ENCODE data around the gene C19orf81.

The C19orf81 gene

DNA sequence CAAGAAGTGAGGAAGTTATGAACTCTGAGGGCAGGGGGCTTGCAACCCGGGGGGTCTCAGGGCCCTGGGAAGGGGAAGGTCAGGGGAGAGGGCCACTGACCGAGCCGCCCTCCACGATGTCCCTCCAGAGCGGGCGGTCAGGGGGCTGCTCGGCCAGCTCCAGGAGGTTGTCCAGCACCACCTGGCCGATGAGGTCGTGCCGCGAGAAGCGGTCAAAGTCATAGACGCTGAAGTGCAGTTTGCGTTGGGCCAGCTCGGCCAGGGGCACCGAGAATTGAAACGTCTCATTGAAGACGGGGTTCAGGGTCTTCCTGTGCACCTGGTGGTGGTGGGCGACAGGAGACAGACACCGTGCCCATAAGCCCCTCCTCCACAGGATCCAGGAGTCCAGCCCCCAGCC, 20.1 kb upstream of the C19orf81 start:
- no peak for DNase-seq

DNA sequence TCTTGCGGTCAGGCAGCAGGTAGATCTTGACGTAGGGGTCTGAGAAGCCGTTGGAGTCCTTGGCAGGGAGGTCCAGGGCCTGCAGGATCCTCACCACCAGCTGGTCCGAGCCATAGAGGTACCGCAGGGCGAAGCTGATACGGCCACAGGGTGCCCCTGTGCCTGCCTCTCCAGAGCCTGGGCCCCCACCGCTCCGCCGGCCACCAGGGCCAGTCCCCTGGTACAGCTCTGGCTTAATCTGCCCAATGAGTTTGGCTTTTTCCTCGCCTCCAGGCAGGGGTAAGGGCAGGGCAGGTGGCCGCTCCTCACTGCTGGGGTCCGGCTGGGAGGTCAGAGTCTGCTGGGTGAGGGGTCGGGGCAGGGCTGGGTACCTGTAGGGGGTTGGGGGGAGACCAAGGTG, 19.4 kb upstream of the C19orf81 start:
- DNase-seq = no peak

DNA sequence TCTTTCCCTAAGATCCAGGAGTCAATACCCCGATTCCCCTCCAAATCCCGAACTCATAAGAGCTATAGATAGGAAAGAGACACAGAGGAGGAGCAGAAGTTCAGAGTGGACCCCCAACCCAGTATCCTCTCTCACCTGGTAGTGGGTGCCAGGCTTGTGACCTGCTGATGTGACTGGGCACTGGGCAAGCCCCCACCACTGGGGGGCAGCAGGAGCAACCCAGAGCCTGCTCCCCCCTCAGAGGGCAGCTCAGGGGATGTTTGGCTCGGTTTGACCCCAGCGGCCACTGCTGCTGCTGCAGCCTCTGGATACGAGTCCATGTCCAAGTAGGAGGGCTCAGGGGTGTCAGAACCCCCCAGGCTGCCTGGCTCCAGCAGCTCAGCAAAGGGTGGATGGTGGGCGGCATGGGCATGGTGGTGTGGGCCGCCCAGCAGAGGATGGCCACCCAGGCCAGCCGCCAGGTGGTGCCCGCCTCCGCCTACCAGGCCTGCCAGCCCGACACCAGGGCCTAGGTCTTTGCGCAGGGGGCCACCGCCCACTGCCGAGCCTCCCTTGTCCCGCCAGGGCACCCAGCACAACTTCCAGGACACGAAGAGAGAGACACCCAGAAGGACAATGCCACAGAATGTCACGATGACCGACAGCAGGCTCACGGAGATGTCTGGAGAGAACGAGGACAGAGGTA, 17.0 kb upstream of the C19orf81 start:
- no peak for DNase-seq

DNA sequence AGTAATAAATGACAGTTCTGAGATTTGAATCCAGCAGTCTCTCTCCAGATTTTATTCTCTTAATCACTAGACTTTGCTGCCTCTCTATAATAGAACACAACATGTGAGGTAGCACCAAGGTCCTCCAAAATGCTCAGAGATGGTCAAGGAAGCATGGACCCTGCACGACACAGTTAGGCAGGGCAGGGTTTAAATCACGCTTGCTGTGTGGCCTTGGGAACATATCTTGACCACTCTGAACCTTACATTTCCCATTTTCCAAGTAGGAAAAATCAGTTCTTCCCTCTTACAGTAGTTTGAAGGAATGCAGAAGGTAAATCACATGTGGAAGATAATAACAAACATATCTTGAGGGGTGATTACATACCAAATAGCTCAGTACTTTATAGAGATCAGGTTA, 15.9 kb upstream of the C19orf81 start:
- DNase-seq = no peak

DNA sequence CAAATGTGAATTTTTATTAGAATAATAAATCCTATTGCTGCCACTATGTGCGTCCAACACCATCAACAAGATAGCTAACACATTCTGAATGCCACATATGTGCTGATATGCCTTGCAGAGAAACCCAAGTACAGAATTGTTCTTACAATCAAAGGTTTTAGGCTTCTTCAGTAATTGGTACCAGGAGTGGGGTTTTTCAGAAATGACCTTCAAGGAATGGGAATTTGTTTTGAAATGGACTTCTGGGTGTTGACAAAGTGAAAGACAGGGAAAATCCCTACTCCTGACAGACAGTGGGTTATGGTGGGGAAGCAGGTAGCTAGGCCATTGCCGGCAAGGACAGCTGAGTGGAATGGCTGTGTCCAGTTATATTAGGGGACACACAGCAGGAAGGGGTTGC, 15.3 kb upstream of the C19orf81 start:
- no peak for DNase-seq

DNA sequence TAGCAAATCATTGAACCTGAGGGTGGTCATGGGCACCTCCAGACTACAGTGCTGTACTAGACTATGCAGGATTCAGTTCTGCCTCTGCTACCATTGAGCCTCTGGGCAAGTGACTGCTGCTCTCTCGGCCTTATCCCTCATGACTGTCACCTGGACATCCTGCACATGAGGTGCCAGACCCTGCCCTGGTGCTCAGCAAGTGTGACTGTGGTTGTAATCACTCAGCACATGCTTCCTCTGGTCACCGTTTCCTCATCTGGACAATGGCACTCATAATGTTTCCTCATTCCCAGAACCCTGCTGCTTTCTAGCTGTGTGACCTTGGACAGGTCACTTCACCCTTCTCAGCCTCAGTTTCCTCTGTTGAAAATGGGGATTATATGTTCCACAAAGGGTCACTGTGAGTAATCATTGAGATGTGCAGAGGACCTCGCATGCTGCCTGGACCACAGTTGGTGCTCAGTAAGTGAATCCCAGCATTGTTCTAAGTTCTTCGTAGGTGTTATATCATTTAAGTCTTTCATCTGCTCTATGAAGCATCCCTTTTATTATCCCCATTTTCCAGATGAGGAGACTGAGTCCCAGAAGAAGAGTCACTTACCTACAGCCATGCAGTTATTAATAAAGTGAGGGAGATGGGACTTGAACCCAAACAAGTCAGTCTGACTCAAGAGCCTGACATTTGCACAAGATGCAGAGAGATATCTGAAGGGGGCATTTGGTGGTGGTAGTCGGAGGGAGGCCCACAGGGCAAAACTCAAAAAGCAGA, 12.7 kb upstream of the C19orf81 start:
- DNase-seq = no peak

DNA sequence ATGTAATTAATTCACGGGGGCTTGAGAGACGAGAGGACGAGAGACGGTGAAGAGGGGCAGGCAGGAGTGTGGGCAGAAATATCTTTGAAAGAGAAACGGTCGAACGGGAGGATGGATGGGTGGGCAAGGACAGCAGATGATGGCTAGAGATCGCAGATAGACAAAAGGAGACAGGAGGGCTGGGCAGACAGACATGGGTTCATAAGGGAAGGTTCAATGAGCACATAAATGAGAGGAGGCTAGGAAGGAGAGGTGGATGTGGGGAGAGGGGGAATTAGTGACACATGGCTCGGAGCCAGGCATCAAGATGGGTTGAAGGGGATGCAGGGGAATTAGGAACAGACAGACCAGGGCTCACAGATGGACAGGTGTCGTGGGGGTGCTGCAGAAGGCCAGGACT, 10.6 kb upstream of the C19orf81 start:
- DNase-seq = no peak

DNA sequence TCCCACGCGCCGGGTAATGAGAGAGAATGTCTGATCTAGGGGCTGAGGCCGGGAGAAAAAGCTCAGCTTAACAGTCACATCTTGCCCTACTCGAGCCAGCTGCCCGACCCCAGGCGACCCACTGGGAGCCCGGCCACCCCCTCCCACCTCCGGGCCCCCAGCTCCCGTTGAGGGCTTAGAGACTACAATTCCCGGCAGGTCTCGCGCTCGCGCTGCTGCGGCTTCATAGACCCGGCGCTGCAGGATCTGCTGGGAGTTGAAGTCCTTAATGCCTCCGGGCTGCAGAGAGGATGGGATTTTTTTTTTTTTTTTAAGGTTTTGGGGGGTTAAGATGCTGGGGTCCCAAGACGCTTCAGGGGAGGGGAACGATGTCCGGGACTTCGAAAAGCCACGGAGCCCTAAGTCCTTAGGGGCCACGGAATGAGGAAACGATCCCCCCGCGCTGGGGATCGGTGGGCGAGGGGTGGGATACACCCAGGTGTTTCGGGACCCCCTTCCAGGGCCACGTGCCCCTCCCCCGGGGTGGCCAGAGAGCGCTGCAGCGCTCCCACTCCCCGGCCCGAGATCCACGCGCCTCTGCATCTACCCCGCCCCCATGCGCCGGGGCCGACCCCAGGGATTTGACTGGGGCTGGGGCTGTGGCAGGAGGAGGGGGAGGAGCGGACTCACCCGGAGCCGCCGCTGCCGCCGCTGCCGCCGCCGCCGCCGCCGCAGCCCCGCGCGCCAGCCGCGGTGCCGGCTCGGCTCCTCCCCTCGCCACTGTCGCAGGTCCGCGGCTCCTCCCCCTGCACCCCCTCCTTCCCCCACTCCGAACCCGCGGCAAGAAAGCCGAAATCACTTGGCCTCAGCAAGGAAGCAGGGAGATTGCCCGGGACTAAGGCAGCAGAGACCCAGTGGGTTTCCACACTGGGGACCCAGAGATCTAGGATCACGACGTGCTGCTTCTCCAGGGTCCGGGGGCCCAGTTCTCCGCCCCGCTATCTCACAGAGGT, 9.8 kb upstream of the C19orf81 start, which contains the start of gene SYT3:
SYT3 (minus strand) TSS at position 761 of the 992 bp plus-strand sequence. CDS start 2,470 bp downstream, outside the sequence.
- DNase-seq = peak in 53 of 56 donors; percentile 4 to 81 (median 48)

DNA sequence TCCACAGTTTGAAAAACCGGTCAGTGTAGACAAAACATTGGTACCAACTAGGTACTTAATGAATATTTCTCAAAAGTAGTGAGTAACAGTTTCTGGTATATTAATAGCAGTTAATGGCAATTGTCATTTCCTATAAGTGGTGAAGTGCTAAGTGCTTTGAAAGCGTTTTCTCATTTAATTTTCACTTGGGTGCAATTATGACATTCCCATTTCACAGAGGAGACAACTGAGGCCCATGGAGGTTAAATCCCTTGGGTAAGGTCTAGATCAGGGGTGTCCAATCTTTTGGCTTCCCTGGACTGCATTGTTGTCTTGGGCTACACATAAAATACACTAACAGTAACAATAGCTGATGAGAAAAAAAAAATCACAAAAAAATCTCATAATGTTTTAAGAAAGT, 8.9 kb upstream of the C19orf81 start:
- no peak for DNase-seq

DNA sequence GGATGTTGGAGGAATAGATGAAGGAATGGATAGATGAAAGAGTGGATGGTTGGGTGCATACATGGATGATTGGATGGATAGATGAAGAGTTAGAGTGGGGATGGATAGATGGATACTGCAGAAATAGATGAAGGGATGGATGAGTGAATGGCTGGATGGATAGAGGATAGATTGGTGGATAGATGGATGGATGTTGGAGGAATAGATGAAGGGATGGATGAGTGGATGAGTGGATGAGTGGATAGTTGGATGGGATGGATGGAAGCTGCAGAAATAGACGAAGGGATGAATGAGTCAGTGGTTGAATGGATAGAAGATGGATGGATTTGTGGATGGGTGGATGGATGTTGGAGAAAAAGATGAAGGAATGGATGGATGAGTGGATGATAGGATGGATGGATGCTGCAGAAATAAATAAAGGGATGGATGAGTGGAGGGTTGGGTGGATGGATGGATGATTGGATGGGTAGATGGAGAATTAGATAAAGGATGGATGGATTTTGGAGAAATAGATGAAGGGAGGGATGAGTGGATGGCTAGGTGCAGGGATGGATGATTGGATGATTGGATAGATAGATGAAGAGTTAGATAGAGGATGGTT, 4.8 kb upstream of the C19orf81 start:
- no peak for DNase-seq

DNA sequence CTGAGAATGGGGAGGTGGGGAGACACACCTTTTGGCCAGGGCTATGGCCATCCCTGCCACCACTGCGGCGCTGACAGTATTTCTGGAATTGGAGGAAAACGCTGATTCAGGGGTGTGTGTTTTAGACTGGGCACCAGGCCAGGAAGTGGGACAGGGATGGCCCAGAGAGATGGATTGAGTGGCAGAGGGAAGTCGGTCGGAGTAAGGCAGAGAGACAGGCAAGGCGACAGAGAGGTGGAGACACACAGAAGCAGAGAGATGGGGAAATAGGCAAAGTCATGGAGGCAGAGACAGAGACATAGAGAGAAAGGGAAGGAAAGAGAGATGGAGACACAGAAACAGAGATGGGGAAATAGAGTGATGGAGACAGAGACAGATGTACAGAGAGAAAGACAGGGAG, 4.1 kb upstream of the C19orf81 start:
- DNase-seq = no peak

DNA sequence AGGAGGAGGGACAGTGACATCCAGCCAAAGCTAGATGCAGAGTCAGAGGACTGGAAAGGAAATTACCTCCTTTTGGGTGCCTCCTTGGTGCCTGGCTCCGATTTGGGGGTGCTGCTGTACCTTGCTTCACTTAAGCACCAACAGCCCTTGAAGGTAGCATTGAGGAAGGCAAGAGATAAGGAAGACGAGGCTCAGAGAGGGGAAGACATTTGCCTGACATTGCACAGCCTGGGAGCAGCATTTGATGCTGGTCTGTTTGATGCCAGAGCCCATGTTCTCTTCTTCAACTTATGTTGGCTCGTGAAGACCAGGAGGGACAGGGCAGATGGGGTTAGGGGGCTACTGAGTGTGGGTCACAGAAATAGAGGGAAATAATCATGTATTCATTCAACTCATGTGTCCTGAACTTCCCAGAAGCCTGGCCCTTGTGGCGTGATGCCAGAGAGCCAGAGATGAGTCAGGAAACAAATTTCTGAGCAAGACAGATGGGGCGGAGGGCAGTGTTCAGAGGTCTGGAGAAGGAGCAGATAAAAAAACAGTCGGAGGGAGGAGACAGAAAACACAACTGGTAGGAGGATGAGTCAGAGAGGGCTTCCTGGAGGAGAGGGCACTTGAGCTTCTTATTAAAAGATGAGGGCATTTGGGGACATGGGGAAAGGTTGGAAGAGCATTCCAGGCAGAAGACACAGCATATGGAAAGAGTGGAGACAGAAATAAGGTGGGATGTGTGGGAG, 3.0 kb upstream of the C19orf81 start:
- no peak for DNase-seq

DNA sequence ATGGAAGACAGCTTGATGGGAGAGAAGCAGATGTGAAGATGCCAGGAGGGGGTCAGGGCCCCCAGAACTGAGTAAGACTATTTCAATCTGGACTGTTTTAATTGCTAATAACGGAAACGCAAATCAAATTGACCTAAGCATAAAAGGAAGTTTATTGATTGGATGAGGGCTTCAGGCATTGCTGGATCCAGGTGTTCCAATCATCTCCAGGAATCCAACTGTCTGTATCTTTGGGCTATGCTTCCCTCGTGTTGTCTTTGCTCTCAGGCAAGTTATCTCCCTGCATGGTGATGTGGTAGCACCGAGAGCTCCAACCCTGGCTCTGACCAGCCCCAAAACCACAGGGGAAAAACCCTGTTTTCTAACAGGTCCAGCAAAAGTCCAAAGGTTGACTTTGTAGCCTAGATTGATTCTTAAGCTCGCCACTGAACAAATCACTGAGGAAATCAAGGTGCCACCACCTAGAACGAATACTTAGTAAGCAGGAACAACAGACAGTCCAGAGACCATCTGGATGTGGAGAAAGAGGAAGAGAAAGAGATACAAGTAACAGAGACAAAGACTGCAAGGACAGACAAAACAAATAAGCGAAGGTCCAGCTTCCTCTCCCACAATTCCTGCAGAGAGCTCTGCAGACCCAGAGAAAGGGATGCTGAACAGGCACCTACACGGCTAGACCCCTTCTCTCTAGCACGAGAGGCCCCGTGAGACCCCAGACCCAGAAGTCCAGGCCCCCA, 1.2 kb upstream of the C19orf81 start:
- no peak for DNase-seq

DNA sequence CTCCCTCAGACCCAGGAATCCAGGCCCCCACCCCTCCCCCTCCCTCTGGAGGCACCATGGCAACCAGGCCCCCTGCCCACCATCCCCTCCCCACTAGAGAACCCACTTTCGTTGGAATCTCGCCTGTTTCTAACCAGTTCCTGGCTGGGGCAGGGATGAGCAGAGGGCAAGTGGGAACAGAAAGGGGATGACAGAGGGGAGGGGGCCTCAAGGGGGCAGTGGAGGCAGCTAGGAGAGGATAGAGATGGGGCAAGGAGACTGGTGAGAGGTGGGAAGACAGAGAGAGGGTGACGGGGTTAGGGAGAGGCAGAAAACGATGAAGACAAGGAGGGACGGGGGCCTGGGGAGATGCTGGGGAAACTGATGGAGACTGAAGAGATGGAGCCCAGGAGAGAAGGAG, 586 bp upstream of the C19orf81 start:
- no peak for DNase-seq

DNA sequence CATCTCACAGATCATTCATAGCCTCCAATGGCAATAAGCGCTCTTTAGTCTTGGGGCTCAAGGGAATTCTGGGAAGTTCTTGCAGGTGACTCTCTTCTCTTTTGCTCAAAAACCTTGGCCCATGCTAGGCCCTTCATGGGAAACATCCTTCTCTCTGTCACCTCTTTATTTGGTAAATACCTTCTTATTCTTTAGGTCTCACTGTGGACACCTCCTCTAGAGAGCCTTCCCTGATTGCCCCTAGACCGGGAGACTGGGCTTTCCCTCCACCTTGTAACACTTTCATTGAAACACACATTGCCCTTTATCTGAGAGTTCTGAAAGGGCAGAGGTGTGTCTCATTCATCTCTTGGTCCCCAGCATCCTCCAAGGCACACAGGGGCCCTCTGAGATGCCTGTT, 1.9 kb downstream of the C19orf81 start:
- no peak for DNase-seq

DNA sequence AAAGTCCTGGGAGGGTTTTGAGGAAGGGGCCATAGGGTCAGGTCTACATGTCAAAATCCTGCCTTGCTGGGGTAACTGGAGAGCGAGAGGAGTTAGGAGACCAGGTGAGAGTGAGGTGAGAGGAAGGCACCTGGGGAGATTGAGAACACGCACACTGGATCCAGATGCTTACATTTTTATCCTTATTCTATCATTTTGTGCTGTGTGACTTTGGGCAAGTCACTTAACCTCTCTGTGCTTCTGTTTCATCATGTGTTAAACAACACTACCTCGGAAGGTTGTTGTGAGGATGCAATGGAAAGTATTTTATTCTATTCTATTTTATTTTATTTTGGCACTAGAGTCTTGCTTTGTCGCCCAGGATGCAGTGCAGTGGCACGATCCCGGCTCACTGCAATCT, 3.5 kb downstream of the C19orf81 start:
- no peak for DNase-seq

DNA sequence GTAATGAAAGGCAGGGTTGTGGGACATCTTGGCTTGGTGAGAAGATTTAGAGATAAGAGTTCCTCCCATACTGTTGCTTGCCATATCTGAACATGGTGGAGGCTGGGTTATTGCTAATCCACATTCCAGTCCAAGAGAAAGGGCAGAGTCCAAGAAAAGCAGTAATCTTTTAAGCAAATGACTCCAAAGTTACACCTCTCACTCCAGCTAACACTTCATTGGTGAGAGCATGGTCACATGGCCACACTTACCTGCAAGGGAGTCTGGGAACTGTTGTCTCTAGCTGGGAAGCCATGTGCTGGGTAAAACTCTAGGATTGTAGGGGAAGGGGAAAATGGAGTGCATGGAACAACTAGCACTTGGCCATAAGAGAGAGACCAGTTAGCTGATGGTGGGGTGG, 5.6 kb downstream of the C19orf81 start:
- DNase-seq = no peak

DNA sequence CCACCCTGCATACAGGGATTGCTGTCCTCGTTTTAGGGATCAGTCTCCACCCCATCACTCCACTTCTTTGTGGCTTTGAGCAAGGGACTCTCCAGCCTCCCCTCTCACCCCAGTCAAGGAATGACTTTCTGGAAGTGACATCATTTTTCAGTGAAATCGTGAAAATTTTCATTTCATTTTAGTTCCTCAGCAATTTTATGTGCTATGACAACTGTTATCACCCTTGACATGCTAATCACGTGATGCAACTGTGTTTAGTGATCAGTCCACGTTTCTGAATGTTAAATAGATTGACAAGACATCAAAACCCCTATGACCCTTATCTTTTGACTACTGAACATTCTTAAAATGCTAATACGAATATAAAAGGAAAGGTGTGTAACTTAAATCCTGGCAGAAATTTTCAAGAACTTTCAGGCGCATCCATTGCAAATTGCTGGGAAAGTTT, 8.0 kb downstream of the C19orf81 start:
- no peak for DNase-seq

DNA sequence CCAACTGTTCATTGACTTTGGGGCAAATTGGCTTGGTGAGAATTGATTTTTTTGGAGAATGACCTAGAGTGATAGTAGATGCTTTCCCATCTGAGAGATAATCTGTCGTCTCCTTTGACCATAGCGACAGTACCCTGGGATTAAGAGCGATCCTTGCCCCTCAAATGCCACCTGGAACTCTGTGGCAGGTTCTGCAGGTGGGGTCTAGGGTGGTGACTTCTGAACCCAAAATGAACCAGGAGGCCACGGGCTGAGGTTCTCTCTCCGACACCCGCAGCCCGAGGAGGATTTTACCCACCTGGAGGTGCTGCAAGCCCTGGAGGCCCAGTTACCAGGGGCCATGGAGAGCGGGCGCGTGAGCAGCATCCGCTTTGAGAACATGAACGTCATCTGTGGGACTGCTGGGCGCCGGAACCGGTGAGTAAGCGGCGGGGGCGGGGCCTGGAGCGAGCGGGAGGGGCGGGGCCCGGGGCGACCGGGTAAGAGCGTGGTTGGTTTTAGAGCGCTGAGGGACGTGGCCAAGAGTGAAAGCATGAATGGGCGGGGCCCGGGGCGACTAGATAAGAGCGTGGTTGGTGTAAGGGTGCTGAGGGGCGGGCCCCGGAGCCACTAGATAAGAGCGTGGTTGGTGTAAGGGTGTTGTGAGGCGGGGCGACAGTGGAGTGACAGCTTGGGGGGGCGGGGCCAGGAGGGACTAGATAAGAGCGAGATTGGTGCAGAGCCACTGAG, 8.6 kb downstream of the C19orf81 start:
- DNase-seq = peak; percentile 21 to 100 (median 98)

Measured in amygdala (tissue), 56 donors.